ELR (cell line): ENCODE data around the gene UPF1.
A peak's percentile ranks its signal among the peaks of the same experiment; 100 is the strongest.

Experiments used
- DNase-seq: peaks from one replicate; pipeline ENCODE4 v3.0.0-alpha.2; 2015; ENCODE audit warnings: low read depth

The UPF1 gene

GRCh38 chr19:18840288-18841267 is 8.8 kb downstream of the UPF1 start:
- DNase-seq = no peak

DNA sequence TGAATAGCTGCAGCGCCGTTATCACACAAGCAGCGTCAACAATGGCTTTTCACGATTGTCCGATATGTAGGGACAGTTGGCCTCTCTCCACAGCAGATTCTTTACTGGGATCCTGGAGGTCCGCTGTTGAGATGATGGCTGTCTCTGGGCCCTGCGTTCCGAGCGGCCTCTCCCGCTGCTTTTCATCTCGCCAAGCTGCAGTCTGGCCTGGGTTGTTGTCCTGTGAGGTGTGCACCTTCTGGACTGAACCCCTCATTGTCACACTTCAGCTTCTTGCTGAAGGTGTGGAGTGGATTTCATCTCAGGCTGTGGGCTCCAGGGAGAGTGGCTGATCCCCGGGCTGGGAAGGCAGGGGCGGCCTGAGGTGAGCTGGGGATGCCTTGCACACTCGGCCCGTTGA is 9.6 kb downstream of the UPF1 start:
- DNase-seq = no peak

DNA sequence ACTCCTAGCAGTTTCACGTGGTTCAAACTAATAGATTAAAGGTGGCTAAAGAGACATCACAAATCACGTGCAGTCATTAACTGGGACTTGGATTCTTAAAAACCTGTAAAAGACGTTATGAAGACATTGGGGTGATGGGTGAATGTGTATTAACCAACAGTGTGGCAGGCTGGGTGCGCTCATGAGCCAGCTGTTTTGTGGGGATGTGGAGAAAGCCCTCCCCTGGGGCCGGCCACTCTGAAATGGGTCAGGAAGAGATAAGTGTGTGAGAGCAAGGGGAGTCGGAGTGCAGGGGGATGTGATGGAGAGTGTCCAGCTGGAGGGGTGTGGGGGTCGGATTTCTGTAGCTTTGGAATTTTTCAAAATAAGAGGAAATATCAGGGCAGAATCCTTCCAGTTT is 10.4 kb downstream of the UPF1 start:
- no peak for DNase-seq

- DNase-seq = peak; percentile 48
Observed at GRCh38 chr19:18843960-18844359, 12.2 kb downstream of the UPF1 start.

DNA sequence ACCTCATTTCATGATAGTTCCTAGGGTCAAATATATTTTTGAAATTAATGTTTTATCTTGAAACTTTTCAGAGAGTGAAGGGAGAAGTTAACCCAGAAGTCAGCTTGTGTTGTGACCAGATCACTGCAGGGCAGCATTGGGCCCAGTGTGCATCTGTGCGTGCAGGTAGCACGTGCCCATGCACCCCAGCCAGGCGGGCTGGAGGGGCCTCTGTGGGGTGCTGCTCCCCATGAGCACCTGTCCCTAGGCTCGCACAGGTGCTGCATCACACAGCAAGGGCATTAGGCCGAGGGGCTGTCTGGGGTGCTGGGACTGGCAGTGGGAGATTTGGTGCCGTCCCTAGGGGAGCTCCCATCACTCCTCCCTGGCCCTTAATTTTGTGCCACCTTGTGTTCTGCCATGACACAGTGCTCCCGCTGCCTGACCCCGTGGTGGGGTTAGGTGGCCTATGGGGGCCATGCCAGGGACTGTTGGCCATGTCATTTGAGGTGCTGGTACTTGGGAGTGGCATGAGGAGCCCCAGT is 13.1 kb downstream of the UPF1 start:
- DNase-seq = no peak

- no peak for DNase-seq
Observed at GRCh38 chr19:18845961-18846360, 14.2 kb downstream of the UPF1 start.

DNA sequence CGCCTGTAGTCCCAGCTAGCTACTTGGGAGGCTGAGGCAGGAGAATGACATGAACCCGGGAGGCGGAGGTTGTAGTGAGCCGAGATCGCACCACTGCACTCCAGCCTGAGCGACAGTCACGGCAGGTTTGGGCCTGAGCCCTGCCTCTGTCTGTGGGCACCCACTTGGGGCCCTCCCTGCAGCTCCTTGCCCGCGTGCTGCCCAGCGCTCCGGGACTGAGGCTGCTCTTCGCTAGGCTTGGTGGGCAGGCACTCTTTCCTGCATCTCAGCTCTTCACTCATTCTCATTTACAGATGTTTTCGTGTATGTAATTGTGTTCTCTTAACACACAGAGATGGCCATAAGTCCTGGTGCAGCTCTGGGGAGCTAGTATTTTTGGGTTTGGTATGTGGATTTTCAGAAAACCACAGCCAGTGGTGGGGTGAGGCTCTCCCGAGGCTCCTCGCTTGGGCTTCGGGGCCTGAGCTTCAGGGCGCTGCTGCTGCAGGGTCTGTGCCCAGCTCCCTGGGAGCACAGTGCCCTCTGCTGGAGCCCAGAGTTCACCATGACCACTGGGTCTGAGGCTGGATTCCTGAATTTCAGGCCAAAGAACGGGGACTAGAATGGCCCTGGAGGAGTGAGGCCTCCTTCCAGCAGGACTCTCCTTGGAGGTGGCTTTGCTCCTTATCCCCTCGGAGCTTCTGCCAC is 15.2 kb downstream of the UPF1 start:
- DNase-seq = peak; percentile 82

DNA sequence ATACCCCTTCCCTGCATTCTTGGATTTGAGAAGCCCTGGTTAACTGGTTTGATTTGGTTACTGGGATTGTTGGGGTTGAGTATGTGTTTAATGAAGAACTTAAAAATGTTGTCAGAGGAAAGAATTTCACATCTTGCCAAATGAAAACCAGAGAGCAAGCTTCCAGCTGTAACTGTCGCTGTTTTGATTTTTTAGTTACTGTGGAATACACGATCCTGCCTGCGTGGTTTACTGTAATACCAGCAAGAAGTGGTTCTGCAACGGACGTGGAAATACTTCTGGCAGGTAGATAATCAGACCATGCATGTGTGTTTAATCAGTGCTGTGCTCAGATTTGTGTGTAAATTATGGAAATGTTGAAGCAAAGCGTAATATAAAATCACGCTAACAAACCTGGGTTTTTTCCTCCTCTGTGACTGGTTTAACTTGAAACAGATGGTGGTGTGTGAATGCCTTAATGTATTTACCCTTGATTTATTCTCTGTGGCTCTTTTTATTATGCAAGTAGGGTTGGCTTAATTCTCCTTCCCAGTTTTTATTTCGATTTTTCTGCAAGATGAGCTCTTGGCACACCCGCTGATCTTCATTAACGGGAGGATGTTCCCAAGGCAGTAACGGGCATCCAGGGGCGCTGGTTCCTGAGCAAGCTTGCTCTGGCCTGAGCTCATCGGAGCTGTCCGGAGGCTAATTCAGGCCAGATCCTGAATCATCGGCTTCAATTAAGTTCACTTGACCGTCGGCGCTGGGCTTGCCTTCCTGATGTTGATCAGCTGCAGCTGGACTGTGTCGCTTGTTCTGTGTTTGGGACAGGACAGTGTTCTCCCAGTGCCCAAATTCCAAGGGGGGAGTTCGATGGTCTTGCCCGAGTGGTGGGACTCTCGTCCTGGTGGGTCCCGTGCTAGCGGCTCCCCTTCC is 16.0 kb downstream of the UPF1 start:
- peak; percentile 77 for DNase-seq

DNA sequence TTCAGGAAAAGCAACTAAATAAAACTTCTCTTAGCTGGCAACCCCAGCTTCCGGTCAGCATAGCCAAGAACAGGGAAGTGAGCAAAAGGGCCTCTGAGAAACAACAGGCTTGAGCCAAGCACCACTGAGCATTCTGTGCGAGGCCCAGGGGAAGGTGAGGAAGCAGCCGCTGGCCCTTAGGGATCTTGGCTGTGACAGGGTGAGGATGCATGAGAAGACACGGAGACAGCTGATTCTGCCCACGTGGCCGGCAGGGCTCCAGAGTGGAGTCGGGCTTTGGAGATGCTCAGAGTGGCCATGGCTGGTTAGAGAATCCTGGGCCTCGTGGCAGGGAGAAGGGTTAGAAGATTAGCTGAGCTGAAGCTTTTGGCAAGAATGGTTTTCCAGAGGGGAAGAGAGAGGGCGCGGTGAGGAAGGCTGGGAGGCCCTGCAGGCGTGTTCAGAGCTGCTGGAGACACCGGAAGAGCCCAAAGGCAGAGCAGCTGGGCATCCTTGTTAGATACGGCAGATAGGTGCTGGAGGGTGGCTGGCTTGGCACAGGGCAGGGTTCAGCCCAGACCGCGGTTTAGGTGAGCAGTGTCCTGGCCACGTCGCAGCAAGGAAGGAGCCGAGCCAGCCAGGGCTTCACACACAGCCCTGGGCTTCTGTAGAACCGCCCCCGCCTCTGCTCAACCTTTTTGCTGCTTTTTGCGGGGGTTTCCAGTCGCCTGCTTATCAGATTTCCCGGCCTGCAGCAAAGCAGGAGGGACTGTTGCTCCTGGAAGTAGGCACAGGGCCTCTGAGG is 17.3 kb downstream of the UPF1 start:
- peak; percentile 72 for DNase-seq

DNA sequence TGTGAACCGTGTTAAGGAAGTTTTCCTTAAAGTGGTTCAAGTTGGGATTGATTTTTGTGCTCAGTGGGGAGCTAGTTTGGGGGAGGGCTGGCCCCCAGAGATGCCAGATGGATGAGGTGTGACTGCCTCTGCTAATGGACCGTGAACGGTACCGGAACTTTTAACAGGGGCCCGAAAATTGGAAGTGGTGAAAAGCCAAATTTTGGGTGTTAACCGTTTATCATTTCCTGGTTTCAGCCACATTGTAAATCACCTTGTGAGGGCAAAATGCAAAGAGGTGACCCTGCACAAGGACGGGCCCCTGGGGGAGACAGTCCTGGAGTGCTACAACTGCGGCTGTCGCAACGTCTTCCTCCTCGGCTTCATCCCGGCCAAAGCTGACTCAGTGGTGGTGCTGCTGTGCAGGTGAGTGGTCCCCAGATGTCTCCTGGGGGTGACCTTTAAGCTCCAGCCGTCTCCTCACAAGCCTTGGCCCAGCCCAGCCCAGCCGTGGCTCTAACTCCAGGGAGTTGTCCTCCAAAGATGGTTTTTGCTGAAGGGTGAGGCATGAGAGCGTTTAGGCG is 18.2 kb downstream of the UPF1 start:
- DNase-seq = no peak

DNA sequence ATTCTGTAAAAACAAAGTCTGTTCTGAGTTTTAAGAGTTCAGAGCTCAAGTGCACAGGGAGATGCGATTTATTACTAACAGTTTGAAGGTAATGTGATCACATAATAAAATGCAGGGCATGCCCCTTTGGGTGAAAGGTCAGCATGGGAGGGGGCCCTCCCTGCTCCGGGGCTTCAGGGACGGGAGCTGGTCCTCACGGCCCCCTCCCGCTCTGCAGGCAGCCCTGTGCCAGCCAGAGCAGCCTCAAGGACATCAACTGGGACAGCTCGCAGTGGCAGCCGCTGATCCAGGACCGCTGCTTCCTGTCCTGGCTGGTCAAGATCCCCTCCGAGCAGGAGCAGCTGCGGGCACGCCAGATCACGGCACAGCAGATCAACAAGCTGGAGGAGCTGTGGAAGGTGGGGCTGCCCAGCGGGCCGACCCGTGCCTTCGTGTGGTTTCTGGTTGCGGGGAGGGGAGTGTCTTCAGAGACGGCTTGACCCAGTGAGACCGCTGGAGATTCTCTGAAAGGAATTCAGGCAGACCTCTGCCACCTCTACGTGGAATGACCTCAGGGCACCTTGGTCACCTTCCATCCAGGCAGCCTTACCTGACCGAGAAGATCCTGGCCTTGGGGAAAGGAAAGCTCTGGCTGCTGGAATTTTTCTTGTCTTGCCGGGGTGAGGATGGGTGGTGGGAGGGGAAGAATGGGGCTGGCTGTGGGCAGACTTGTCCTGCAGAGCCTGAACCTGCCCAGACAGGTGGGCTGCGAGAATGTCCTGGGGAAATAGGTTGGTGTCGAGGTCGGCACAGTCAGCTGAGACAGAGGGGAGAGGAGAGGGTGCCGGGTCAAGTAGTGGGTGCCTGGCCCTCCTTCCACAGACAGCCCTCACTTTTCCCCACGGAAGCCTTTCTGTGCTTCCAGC is 19.0 kb downstream of the UPF1 start:
- DNase-seq = no peak

GRCh38 chr19:18851673-18852325 is 20.0 kb downstream of the UPF1 start:
- DNase-seq = no peak

GRCh38 chr19:18852648-18853047 is 20.9 kb downstream of the UPF1 start:
- DNase-seq = no peak

- DNase-seq = no peak
Observed at GRCh38 chr19:18853755-18854427, 22.1 kb downstream of the UPF1 start.

DNA sequence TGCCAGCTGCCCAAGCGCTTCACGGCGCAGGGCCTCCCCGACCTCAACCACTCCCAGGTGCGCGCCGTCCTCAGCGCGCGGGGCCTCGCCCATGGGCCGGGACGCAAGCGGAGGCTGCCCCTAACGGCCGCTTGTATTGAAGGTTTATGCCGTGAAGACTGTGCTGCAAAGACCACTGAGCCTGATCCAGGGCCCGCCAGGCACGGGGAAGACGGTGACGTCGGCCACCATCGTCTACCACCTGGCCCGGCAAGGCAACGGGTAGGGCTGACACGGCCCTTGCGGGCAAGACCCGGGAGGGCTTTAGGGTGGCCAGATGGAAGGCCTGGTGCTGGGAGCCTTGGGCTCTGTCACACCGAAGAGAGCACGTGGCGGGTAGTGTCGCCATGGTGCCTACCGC is 23.2 kb downstream of the UPF1 start:
- DNase-seq = no peak

DNA sequence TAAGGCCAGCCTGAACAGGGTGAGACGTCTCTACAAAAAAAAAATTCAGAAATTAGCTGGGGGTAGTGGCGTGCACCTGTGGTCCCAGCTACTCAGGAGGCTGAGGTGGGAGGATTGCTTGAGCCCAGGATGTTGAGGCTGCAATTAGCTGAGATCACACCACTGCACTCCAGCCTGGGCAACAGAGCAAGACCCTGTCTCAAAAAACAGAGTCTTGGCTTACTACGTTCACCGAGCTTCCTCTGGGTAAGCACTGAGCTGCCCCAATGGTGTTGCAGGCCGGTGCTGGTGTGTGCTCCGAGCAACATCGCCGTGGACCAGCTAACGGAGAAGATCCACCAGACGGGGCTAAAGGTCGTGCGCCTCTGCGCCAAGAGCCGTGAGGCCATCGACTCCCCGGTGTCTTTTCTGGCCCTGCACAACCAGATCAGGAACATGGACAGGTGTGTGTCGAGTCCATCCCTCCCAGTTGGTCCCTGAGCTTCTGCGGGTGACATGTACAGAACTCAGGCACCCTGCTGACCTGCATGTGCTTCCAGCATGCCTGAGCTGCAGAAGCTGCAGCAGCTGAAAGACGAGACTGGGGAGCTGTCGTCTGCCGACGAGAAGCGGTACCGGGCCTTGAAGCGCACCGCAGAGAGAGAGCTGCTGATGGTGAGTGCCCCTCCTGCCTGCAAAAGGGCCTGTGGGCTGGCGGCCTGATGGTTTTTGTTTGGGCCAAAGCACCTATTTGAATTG is 24.1 kb downstream of the UPF1 start:
- DNase-seq = no peak

DNA sequence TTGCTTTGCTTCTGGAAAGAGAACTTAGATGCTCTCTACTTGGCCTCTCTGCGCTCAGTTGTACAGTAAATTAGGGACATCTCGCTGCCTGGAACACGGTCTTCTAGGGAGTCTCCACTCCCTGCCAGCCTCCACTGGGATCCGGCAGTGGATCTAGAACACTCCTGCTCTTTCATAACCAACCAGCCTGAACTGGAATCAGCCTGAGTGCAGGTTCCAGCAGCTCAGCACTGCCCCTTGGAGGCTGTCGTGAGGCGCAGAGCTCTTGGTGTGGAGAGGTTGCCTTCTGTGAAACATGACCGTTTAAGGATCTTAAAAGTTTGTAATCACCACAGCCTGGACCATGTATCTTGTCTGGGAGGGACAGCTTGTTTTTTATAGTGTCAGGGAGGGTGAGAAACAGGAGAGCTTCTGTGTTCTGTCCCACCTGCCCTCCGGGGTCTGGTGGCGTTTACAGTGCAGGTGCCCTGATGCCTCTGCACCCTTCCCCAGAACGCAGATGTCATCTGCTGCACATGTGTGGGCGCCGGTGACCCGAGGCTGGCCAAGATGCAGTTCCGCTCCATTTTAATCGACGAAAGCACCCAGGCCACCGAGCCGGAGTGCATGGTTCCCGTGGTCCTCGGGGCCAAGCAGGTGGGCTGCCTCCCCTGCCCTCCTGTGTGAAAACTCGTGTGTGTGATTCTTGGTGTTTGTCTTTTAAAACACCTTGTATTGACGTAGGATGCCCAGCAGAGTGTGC is 24.8 kb downstream of the UPF1 start:
- peak; percentile 47 for DNase-seq
